ENCODE data around the gene FCMR.

Gene FCMR

DNA sequence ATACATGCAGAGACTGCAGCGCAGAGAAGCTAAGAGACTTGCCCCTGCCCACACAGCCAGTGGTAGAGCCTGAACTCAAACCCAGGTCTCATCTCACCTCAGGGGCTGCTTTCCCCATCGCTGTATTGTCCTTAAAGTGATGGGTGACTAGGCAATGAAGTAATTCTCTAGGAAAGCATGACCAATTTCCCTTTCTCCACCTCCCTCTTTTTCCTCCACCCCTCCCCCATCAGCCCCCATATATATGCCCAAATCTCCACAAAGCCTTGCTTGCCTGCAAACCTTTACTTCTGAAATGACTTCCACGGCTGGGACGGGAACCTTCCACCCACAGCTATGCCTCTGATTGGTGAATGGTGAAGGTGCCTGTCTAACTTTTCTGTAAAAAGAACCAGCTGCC, 24.6 kb downstream of the FCMR start, which contains the start of gene IL24:
TSS of gene IL24 (plus strand) at position 269 of the 400 bp plus-strand sequence. CDS start 390 bp downstream, outside the sequence.
- TF ChIP-seq EZH2 (optimal IDR thresholded peaks at IDR 0.05; ENCODE audit: low read depth, low read length) (no peak), EZH2phosphoT487 (IDR thresholded peaks at IDR 0.05; ENCODE audit: low read length) (no peak)

DNA sequence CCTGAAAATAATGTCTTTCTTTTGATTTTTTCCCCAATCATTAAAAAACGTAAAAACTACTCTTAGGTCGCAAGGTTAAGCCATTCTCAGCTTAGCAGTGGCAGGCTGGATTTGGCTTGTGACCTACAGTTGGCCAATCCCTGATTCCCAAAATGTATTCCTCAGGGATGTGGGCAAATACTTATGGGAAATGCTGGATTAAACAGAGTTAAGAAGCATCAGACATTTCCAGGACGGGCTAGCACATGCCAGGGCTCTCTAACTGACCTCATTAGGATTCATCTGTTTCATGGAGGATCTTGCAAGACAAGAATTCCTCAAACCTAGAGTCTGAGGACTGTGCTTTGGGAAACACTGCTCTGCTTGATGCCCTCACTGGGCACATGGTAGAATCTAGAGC, 25.5 kb downstream of the FCMR start:
- Histone ChIP-seq H3K4me2 (ENCODE audit: low read depth, low read length) (no peak overlapping the region), H3K4me1 (ENCODE audit: low read length) (no peaks in the 10 kb centered on the region), H4K20me1 (ENCODE audit: insufficient read depth, low read length) (no peaks in the 10 kb centered on the region), H3K27ac (ENCODE audit: low read length) (no peak overlapping the region), H3K4me3 (ENCODE audit: low read length) (no peak overlapping the region), H3F3A (ENCODE audit: insufficient read depth, low read length) (no peaks in the 10 kb centered on the region), H3K27me3 (replicated peaks; ENCODE audit: insufficient read depth, low read length) (no peaks in the 10 kb centered on the region), H2AFZ (ENCODE audit: low read length) (no peak overlapping the region), H3K9me2 (replicated peaks; ENCODE audit: insufficient read depth, low read length) (no peaks in the 10 kb centered on the region), H3K9me3 (replicated peaks; ENCODE audit: insufficient read depth, low read length) (no peaks in the 10 kb centered on the region), H3K79me2 (ENCODE audit: low read length) (no peaks in the 10 kb centered on the region), H3K36me3 (replicated peaks; ENCODE audit: insufficient read depth, low read length) (no peaks in the 10 kb centered on the region), H3K9ac (ENCODE audit: low read length) (no peak overlapping the region)
- TF ChIP-seq, protein P1, sequence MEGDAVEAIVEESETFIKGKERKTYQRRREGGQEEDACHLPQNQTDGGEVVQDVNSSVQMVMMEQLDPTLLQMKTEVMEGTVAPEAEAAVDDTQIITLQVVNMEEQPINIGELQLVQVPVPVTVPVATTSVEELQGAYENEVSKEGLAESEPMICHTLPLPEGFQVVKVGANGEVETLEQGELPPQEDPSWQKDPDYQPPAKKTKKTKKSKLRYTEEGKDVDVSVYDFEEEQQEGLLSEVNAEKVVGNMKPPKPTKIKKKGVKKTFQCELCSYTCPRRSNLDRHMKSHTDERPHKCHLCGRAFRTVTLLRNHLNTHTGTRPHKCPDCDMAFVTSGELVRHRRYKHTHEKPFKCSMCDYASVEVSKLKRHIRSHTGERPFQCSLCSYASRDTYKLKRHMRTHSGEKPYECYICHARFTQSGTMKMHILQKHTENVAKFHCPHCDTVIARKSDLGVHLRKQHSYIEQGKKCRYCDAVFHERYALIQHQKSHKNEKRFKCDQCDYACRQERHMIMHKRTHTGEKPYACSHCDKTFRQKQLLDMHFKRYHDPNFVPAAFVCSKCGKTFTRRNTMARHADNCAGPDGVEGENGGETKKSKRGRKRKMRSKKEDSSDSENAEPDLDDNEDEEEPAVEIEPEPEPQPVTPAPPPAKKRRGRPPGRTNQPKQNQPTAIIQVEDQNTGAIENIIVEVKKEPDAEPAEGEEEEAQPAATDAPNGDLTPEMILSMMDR (IDR thresholded peaks at IDR 0.05; ENCODE audit: low read length), result no peak
- TF ChIP-seq EZH2phosphoT487 (IDR thresholded peaks at IDR 0.05; ENCODE audit: low read length) (no peak), EZH2 (optimal IDR thresholded peaks at IDR 0.05; ENCODE audit: low read depth, low read length) (no peak)
- DNase-seq, result no peak

More for the DNA sequence above, 24.6 kb downstream of the FCMR start, which contains the start of gene IL24:
- Histone ChIP-seq H3K27ac (ENCODE audit: low read length) (no peak within 1 kb of the TSS), H3K9me3 (replicated peaks; ENCODE audit: insufficient read depth, low read length) (no peaks in the 10 kb centered on the region), H3F3A (ENCODE audit: insufficient read depth, low read length) (no peaks in the 10 kb centered on the region), H3K4me1 (ENCODE audit: low read length) (no peaks in the 10 kb centered on the region), H3K9ac (ENCODE audit: low read length) (no peak within 1 kb of the TSS), H3K79me2 (ENCODE audit: low read length) (no peaks in the 10 kb centered on the region), H3K9me2 (replicated peaks; ENCODE audit: insufficient read depth, low read length) (no peaks in the 10 kb centered on the region), H4K20me1 (ENCODE audit: insufficient read depth, low read length) (no peaks in the 10 kb centered on the region), H3K4me3 (ENCODE audit: low read length) (no peak within 1 kb of the TSS), H3K36me3 (replicated peaks; ENCODE audit: insufficient read depth, low read length) (no peaks in the 10 kb centered on the region), H3K27me3 (replicated peaks; ENCODE audit: insufficient read depth, low read length) (no peaks in the 10 kb centered on the region), H3K4me2 (ENCODE audit: low read depth, low read length) (no peak within 1 kb of the TSS), H2AFZ (ENCODE audit: low read length) (no peak within 1 kb of the TSS)
- no peak for DNase-seq

DNA sequence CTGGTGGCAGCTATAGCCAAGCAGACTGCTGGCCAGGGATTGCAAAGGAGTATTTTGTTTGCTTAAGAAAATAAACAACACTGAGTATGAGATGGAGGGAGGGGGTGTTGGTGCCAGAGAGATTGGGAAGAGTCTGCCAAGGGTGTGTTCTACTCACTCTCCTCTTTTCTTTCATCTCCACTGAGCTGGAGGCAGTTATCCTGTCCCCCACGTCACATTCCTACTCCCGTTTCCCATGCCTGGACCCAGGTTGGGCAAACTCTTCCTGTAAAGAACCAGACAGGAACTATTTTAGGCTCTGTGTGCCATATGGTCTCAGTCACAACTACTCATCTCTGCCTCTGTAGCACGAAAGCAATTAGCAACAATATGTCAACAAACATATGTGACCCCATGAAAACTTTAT, 25.9 kb downstream of the FCMR start:
- H3F3A ChIP-seq (ENCODE audit: insufficient read depth, low read length), result no peaks in the 10 kb centered on the region
- TF ChIP-seq EZH2phosphoT487 (IDR thresholded peaks at IDR 0.05; ENCODE audit: low read length), result no peak
- TF ChIP-seq EZH2 (optimal IDR thresholded peaks at IDR 0.05; ENCODE audit: low read depth, low read length), result no peak
- no peaks in the 10 kb centered on the region for H3K9me3 ChIP-seq (replicated peaks; ENCODE audit: insufficient read depth, low read length)
- H3K9me2 ChIP-seq (replicated peaks; ENCODE audit: insufficient read depth, low read length), result no peaks in the 10 kb centered on the region
- DNase-seq, result no peak
- no peak overlapping the region for H3K4me3 ChIP-seq (ENCODE audit: low read length)
- H2AFZ ChIP-seq (ENCODE audit: low read length), result no peak overlapping the region
- no peaks in the 10 kb centered on the region for H3K79me2 ChIP-seq (ENCODE audit: low read length)
- no peaks in the 10 kb centered on the region for H3K27me3 ChIP-seq (replicated peaks; ENCODE audit: insufficient read depth, low read length)
- no peaks in the 10 kb centered on the region for H3K36me3 ChIP-seq (replicated peaks; ENCODE audit: insufficient read depth, low read length)
- H4K20me1 ChIP-seq (ENCODE audit: insufficient read depth, low read length), result no peaks in the 10 kb centered on the region
- H3K4me2 ChIP-seq (ENCODE audit: low read depth, low read length), result no peak overlapping the region
- H3K4me1 ChIP-seq (ENCODE audit: low read length), result 0 out of 2 replicates have a peak, but pooled peaks cover 2% of the 10 kb centered on the region
- H3K9ac ChIP-seq (ENCODE audit: low read length), result no peak overlapping the region
- H3K27ac ChIP-seq (ENCODE audit: low read length), result no peak overlapping the region

DNA sequence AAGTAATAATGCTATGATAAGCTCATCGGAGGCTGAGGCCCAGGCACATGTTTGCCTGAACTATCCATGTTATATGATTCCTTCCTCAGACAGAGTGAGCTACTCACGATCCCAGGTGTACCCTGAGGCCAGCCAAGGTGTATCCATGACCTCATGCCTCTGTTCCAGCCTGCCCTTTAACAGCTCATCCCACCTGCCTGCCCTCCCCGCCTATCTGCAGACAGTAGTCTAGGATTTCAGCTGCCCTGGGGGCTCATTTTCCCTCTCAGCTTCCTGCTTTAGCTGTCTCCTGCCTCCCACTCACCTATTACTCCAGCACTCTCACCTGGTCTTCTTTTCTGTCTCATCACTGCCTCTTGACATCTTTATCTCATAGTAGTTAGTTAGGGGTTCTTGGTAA, 26.4 kb downstream of the FCMR start:
- Histone ChIP-seq H3K27ac (ENCODE audit: low read length) (no peak overlapping the region), H3K9ac (ENCODE audit: low read length) (no peak overlapping the region), H3K27me3 (replicated peaks; ENCODE audit: insufficient read depth, low read length) (no peaks in the 10 kb centered on the region), H3K9me3 (replicated peaks; ENCODE audit: insufficient read depth, low read length) (no peaks in the 10 kb centered on the region), H3K36me3 (replicated peaks; ENCODE audit: insufficient read depth, low read length) (no peaks in the 10 kb centered on the region), H3K4me2 (ENCODE audit: low read depth, low read length) (no peak overlapping the region), H2AFZ (ENCODE audit: low read length) (no peak overlapping the region), H4K20me1 (ENCODE audit: insufficient read depth, low read length) (no peaks in the 10 kb centered on the region), H3K4me3 (ENCODE audit: low read length) (no peak overlapping the region), H3K79me2 (ENCODE audit: low read length) (no peaks in the 10 kb centered on the region), H3F3A (ENCODE audit: insufficient read depth, low read length) (no peaks in the 10 kb centered on the region), H3K4me1 (ENCODE audit: low read length) (peaks cover 8% of the 10 kb centered on the region; the same call in 1 of the 2 replicates), H3K9me2 (replicated peaks; ENCODE audit: insufficient read depth, low read length) (no peaks in the 10 kb centered on the region)
- DNase-seq, result no peak
- TF ChIP-seq EZH2phosphoT487 (IDR thresholded peaks at IDR 0.05; ENCODE audit: low read length) (no peak), EZH2 (optimal IDR thresholded peaks at IDR 0.05; ENCODE audit: low read depth, low read length) (no peak)
- TF ChIP-seq, protein P1 (IDR thresholded peaks at IDR 0.05; ENCODE audit: low read length), result no peak
